Measurements from ENCODE around the gene FGFR3. TPM values are rescaled to one million over a fixed set of nuclear protein-coding genes. Genes with fewer than 3 reads are reported as not detected.

The FGFR3 gene
- total RNA-seq, 1 donor from 2014 or later: 1.0 TPM

DNA sequence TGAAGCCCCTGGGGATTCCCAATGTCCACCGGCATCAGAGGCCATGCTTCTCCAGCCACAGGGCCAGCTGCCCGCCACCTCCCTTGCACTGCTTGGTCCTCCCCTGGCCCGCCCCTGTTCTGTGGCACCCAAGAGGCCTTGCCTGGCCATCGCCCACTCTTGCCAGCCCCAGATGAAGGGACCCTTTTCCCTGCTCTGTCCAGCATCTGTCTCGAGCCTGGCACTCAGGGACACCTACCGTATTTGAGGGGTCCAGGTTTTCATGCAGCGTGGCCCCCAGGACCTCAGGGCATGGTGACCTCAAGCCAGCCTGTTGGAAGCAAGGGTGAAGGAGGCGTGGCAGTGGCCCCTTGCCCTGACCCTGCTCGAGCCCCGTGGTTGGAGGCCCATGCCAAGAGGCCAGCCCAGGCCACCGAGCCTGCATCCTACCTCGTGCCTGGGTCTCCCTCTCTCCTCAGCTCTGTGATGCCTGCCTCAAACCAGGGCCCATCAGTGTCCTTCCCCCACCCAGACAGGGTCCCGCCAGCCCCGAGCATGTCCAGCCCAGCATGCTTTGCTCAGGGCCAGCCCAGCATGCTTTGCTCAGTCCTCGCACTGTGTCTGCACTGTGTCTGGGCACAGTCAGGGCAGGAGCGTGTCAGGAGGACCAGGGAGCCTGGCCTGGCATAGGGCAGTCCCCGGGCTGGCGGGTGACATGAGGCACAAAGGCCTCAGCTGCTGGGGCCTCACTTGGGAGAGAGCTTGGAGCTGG, 14.3 kb upstream of the FGFR3 start:
- no peak for DNase-seq (ENCODE audit: low spot score)
- Mint-ChIP-seq H3K4me1 (ENCODE audit: unreplicated experiment) (no peaks in the 10 kb centered on the region), H3K9me3 (ENCODE audit: unreplicated experiment) (no peaks in the 10 kb centered on the region)

DNA sequence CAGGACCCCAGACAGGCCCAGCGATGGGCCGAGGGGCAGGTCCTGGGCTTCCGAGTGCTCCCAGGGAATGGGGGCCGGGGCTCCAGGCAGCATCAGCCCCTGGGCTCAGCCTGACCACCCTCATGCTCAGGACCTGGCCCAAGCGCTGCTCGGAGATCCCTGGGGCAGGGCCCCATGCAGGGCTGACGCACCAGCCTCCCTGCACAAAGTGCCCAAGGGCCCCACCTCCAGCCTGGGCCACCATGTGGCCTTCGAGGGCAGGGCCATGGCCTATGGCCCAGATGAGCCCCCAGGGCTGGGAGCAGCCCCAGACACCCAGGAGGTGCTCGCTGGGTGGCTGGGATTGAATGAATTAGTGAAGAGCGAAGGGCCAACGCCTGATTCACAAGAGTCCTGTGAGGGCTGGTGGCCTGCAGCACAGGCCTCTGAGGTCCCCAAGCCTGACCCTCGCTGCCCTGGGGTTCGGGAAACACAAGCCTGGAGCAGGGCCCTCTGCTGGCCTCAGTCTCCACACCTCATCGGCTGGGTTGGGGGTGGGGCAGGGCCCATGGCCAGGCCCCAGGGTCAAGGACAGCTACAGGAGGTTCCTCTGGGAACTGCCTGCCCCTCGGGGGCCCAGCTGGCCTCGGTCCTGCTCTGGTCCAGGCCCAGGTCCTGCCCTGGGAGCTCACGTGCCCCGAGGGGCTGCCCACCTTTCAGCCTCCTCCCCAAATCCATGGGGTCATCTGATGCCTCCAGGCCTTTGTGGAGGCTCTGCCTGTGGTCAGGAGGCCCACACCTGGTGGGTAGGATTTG, 13.3 kb upstream of the FGFR3 start:
- H3K4me3 Mint-ChIP-seq (ENCODE audit: unreplicated experiment): no peak overlapping the region
- H3K9me3 Mint-ChIP-seq (ENCODE audit: unreplicated experiment): no peaks in the 10 kb centered on the region
- DNase-seq (ENCODE audit: low spot score): no peak
- H3K4me1 Mint-ChIP-seq (ENCODE audit: unreplicated experiment): no peaks in the 10 kb centered on the region
- H3K36me3 Mint-ChIP-seq (ENCODE audit: low read depth, unreplicated experiment): no peaks in the 10 kb centered on the region
- H3K27ac Mint-ChIP-seq (ENCODE audit: unreplicated experiment): no peak overlapping the region
- TF ChIP-seq, protein P1, sequence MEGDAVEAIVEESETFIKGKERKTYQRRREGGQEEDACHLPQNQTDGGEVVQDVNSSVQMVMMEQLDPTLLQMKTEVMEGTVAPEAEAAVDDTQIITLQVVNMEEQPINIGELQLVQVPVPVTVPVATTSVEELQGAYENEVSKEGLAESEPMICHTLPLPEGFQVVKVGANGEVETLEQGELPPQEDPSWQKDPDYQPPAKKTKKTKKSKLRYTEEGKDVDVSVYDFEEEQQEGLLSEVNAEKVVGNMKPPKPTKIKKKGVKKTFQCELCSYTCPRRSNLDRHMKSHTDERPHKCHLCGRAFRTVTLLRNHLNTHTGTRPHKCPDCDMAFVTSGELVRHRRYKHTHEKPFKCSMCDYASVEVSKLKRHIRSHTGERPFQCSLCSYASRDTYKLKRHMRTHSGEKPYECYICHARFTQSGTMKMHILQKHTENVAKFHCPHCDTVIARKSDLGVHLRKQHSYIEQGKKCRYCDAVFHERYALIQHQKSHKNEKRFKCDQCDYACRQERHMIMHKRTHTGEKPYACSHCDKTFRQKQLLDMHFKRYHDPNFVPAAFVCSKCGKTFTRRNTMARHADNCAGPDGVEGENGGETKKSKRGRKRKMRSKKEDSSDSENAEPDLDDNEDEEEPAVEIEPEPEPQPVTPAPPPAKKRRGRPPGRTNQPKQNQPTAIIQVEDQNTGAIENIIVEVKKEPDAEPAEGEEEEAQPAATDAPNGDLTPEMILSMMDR (IDR thresholded peaks at IDR 0.05; ENCODE audit: unreplicated experiment): no peak
- H3K27me3 Mint-ChIP-seq (ENCODE audit: unreplicated experiment): peaks cover 6% of the 10 kb centered on the region

More for the DNA sequence above, 14.3 kb upstream of the FGFR3 start:
- H3K27ac Mint-ChIP-seq (ENCODE audit: unreplicated experiment): no peak overlapping the region
- peaks cover 8% of the 10 kb centered on the region for H3K27me3 Mint-ChIP-seq (ENCODE audit: unreplicated experiment)
- no peak overlapping the region for H3K4me3 Mint-ChIP-seq (ENCODE audit: unreplicated experiment)
- TF ChIP-seq, protein P1 (IDR thresholded peaks at IDR 0.05; ENCODE audit: unreplicated experiment): no peak
- no peaks in the 10 kb centered on the region for H3K36me3 Mint-ChIP-seq (ENCODE audit: low read depth, unreplicated experiment)

DNA sequence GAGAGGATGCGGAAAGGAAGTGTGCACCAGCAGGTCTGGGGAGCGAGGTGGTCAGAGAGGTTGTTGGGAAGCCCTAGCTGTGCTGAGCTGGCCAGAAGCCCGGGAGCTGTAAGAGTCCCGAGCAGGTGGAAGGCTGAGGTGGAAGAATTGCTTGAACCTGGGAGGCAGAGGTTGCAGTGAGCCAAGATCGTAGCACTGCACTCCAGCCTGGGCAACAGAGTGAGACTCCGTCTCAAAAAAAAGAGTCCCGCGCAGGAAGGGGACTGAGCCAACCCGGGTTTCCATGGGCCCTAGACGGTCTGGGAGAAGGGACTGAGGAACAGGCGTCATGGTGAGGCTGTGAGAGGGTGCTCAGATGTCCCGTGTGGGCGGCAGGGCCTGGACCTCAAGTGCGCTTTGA, 12.7 kb upstream of the FGFR3 start:
- Mint-ChIP-seq H3K4me1 (ENCODE audit: unreplicated experiment) (no peaks in the 10 kb centered on the region), H3K9me3 (ENCODE audit: unreplicated experiment) (no peaks in the 10 kb centered on the region), H3K4me3 (ENCODE audit: unreplicated experiment) (no peak overlapping the region), H3K27me3 (ENCODE audit: unreplicated experiment) (peaks cover 6% of the 10 kb centered on the region), H3K36me3 (ENCODE audit: low read depth, unreplicated experiment) (no peaks in the 10 kb centered on the region), H3K27ac (ENCODE audit: unreplicated experiment) (no peak overlapping the region)
- TF ChIP-seq, protein P1 (IDR thresholded peaks at IDR 0.05; ENCODE audit: unreplicated experiment): no peak
- DNase-seq (ENCODE audit: low spot score): no peak

- no peak overlapping the region for H3K4me3 Mint-ChIP-seq (ENCODE audit: unreplicated experiment)
- no peak overlapping the region for H3K27ac Mint-ChIP-seq (ENCODE audit: unreplicated experiment)
- H3K9me3 Mint-ChIP-seq (ENCODE audit: unreplicated experiment): no peaks in the 10 kb centered on the region
- no peaks in the 10 kb centered on the region for H3K36me3 Mint-ChIP-seq (ENCODE audit: low read depth, unreplicated experiment)
- H3K4me1 Mint-ChIP-seq (ENCODE audit: unreplicated experiment): no peaks in the 10 kb centered on the region
- DNase-seq (ENCODE audit: low spot score): no peak
- peaks cover 5% of the 10 kb centered on the region for H3K27me3 Mint-ChIP-seq (ENCODE audit: unreplicated experiment)
- TF ChIP-seq, protein P1 (IDR thresholded peaks at IDR 0.05; ENCODE audit: unreplicated experiment): no peak
Observed at GRCh38 chr4:1783015-1783414, 10.1 kb upstream of the FGFR3 start.

GRCh38 chr4:1783970-1784369, 9.1 kb upstream of the FGFR3 start:
- Mint-ChIP-seq H3K27ac (ENCODE audit: unreplicated experiment) (no peak overlapping the region), H3K9me3 (ENCODE audit: unreplicated experiment) (no peaks in the 10 kb centered on the region), H3K27me3 (ENCODE audit: unreplicated experiment) (peaks cover 5% of the 10 kb centered on the region), H3K4me1 (ENCODE audit: unreplicated experiment) (no peaks in the 10 kb centered on the region), H3K36me3 (ENCODE audit: low read depth, unreplicated experiment) (no peaks in the 10 kb centered on the region), H3K4me3 (ENCODE audit: unreplicated experiment) (no peak overlapping the region)
- DNase-seq (ENCODE audit: low spot score): no peak
- TF ChIP-seq, protein P1 (IDR thresholded peaks at IDR 0.05; ENCODE audit: unreplicated experiment): no peak
